Suprapubic skin (tissue), 3 donors: ENCODE results near the gene CCR3.

Experiments
- POLR2A ChIP-seq, 2 donors: fragments of 450-650 bp; IDR thresholded peaks; one replicate each; pipeline ENCODE4 v1.6.1; 2017; ENCODE audit warnings: antibody characterized with exemption in 2 of 2, mild to moderate bottlenecking in 2 of 2, moderate library complexity in 2 of 2
- TF ChIP-seq, protein P1 (sequence below), 2 donors: fragments of 200-600 bp in 1 of 2; fragments of 450-650 bp in 1 of 2; sonication (generic) in 1 of 2; IDR thresholded peaks; one replicate each; pipeline ENCODE4 v1.5.1; 2016 to 2019; ENCODE audit warnings: antibody characterized with exemption in 2 of 2, mild to moderate bottlenecking in 1 of 2, moderate library complexity in 1 of 2

DNA sequence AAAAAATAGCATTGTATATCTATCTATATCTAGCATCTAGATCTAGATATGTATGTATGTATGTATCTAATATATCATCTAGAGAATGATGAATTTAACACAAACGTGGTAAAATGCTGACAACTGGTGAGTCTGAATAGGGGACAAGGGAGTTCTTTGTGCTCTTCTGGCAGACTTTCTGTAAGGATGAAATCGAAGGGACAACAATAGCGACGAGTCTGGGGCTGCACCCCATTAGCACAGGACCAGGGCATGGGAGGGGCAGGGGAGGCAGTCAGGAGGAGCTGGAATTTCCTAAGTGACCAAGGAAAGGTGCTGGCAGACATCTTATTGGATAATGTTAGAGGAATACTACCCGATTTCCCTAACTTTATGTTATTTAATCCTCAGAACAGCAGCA lies 42.0 kb upstream of the CCR3 start:
- TF ChIP-seq, protein P1, sequence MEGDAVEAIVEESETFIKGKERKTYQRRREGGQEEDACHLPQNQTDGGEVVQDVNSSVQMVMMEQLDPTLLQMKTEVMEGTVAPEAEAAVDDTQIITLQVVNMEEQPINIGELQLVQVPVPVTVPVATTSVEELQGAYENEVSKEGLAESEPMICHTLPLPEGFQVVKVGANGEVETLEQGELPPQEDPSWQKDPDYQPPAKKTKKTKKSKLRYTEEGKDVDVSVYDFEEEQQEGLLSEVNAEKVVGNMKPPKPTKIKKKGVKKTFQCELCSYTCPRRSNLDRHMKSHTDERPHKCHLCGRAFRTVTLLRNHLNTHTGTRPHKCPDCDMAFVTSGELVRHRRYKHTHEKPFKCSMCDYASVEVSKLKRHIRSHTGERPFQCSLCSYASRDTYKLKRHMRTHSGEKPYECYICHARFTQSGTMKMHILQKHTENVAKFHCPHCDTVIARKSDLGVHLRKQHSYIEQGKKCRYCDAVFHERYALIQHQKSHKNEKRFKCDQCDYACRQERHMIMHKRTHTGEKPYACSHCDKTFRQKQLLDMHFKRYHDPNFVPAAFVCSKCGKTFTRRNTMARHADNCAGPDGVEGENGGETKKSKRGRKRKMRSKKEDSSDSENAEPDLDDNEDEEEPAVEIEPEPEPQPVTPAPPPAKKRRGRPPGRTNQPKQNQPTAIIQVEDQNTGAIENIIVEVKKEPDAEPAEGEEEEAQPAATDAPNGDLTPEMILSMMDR (IDR thresholded peaks at IDR 0.05) = no peak
- TF ChIP-seq POLR2A (IDR thresholded peaks at IDR 0.05) = no peak
